WTC11 (cell line): ENCODE measurements around the gene CACNA2D4.

Source experiments
- AFF4 ChIP-seq: sonication (generic); formaldehyde crosslinking; IDR thresholded peaks from 2 replicates; pipeline ENCODE4 v1.8.1; 2023; ENCODE audit warnings: mild to moderate bottlenecking, missing genetic modification reagents, borderline replicate concordance
- CTCF ChIP-seq: fragments of 200-600 bp; IDR thresholded peaks from 2 replicates; pipeline ENCODE4 v1.8.0; 2022; ENCODE audit warnings: antibody characterized with exemption
- E2F1 ChIP-seq: sonication (generic); formaldehyde crosslinking; IDR thresholded peaks from 2 replicates; pipeline ENCODE4 v1.8.0; 2022; ENCODE audit warnings: mild to moderate bottlenecking, missing genetic modification reagents
- GABPB1 ChIP-seq: sonication (generic); formaldehyde crosslinking; IDR thresholded peaks from 2 replicates; pipeline ENCODE4 v1.8.1; 2023; ENCODE audit warnings: mild to moderate bottlenecking, missing genetic modification reagents
- MXD4 ChIP-seq: fragments of 250-450 bp; sonication (Bioruptor Pico); IDR thresholded peaks from 2 replicates; pipeline ENCODE4 v1.8.0; 2021; ENCODE audit warnings: mild to moderate bottlenecking, moderate library complexity, borderline replicate concordance
- NR2C2 ChIP-seq: sonication (generic); formaldehyde crosslinking; IDR thresholded peaks from 2 replicates; pipeline ENCODE4 v1.8.0; 2022; ENCODE audit warnings: mild to moderate bottlenecking, missing genetic modification reagents
- OVOL2 ChIP-seq: fragments of 250-450 bp; sonication (Bioruptor Pico); IDR thresholded peaks from 2 replicates; pipeline ENCODE4 v1.9.0; 2021; ENCODE audit warnings: mild to moderate bottlenecking, borderline replicate concordance
- ZBTB21 ChIP-seq: sonication (generic); formaldehyde crosslinking; IDR thresholded peaks from 2 replicates; pipeline ENCODE4 v1.8.1; 2023; ENCODE audit warnings: mild to moderate bottlenecking, missing genetic modification reagents, borderline replicate concordance
- ZNF263 ChIP-seq: sonication (generic); formaldehyde crosslinking; IDR thresholded peaks from 2 replicates; pipeline ENCODE4 v1.8.1; 2022; ENCODE audit warnings: low read depth, mild to moderate bottlenecking, moderate library complexity, missing genetic modification reagents

GRCh38 chr12:1869145-1869544, 49.3 kb downstream of the CACNA2D4 start:
- TF ChIP-seq CTCF (no peak), ZNF263 (no peak), MXD4 (CRISPR knock-in tag) (no peak), NR2C2 (no peak), E2F1 (CRISPR knock-in tag) (no peak), AFF4 (no peak), OVOL2 (CRISPR knock-in tag) (no peak), GABPB1 (CRISPR knock-in tag) (no peak), ZBTB21 (no peak)
